Fibroblast of lung (primary cell): ENCODE results near the gene CCT8. TPM values are rescaled to one million over a fixed set of nuclear protein-coding genes. Genes with fewer than 3 reads are reported as not detected.

Source experiments
- DNase-seq, 2 donors: peaks; one replicate each; pipeline versions ENCODE4 v3.0.0 to v3.0.0-alpha.2; 2010; ENCODE audit warnings: low read depth in 2 of 2
- H2AFZ ChIP-seq: 2 replicates; pipeline ENCODE4 v1.5.1; 2012; ENCODE audit warnings: low read length, control low read depth, inconsistent platforms
- H3K27ac ChIP-seq: 2 replicates; pipeline ENCODE4 v1.5.1; 2011; ENCODE audit warnings: low read length, control low read depth; ENCODE audit not compliant: insufficient read depth
- H3K27me3 ChIP-seq: 2 replicates; pipeline ENCODE4 v1.5.1; 2011; ENCODE audit warnings: mild to moderate bottlenecking, low read length; ENCODE audit not compliant: control insufficient read depth, insufficient read depth
- H3K36me3 ChIP-seq: 2 replicates; pipeline ENCODE4 v1.5.1; 2011; ENCODE audit warnings: low read length; ENCODE audit not compliant: control insufficient read depth, insufficient read depth
- H3K4me1 ChIP-seq: 2 replicates; pipeline ENCODE4 v1.5.1; 2011; ENCODE audit warnings: low read length; ENCODE audit not compliant: control insufficient read depth, insufficient read depth; ENCODE audit errors: extremely low read depth
- H3K4me2 ChIP-seq: 2 replicates; pipeline ENCODE4 v1.5.1; 2011; ENCODE audit warnings: low read length, control low read depth; ENCODE audit not compliant: insufficient read depth; ENCODE audit errors: extremely low read depth
- H3K4me3 ChIP-seq, 4 experiments: fragments of 200-600 bp in 1 of 4; sonication (generic) in 1 of 4; replicated peaks in 1 of 4; 2 replicates each; pipeline ENCODE4 v1.5.1; 2011 to 2016; ENCODE audit warnings: low read length in 4 of 4, low read depth in 3 of 4, mild to moderate bottlenecking in 3 of 4, control low read depth in 2 of 4, inconsistent platforms in 1 of 4, mixed read lengths in 1 of 4; ENCODE audit not compliant: insufficient read depth in 1 of 4; ENCODE audit errors: control extremely low read depth in 1 of 4
- H3K79me2 ChIP-seq: 2 replicates; pipeline ENCODE4 v1.5.1; 2012; ENCODE audit warnings: mild to moderate bottlenecking, low read length, inconsistent platforms; ENCODE audit not compliant: control insufficient read depth, insufficient read depth
- H3K9ac ChIP-seq: 2 replicates; pipeline ENCODE4 v1.5.1; 2011; ENCODE audit warnings: mild to moderate bottlenecking, low read length, control low read depth; ENCODE audit not compliant: insufficient read depth
- H3K9me3 ChIP-seq: 2 replicates; pipeline ENCODE4 v1.5.1; 2012; ENCODE audit warnings: low read depth, low read length; ENCODE audit not compliant: control insufficient read depth, insufficient read depth
- H4K20me1 ChIP-seq: 2 replicates; pipeline ENCODE4 v1.5.1; 2011; ENCODE audit warnings: low read length; ENCODE audit not compliant: control insufficient read depth, insufficient read depth; ENCODE audit errors: extremely low read depth
- CTCF ChIP-seq, 2 donors: IDR thresholded peaks in 1 of 2; conservative IDR thresholded peaks in 1 of 2; 1 replicate in 1 of 2; 2 replicates in 1 of 2; pipeline ENCODE4 v1.5.1; 2011 to 2012; ENCODE audit warnings: low read length in 2 of 2, control low read depth in 1 of 2, inconsistent platforms in 1 of 2, low read depth in 1 of 2, mild to moderate bottlenecking in 1 of 2
- EZH2 ChIP-seq: IDR thresholded peaks from 2 replicates; pipeline ENCODE4 v1.5.1; 2012; ENCODE audit warnings: low read length, control low read depth, mild to moderate bottlenecking; ENCODE audit errors: missing control alignments
- polyA plus RNA-seq, 2 donors: library from polyadenylated mRNA; depleted of rRNA in 1 of 2; stranded (reverse) in 1 of 2; unstranded in 1 of 2; fragments of >200 nt; gene quantifications; 2 replicates each; pipeline ENCODE4 v1.2.1, GENCODE V29; 2011 to 2012; ENCODE audit warnings: missing spikeins in 1 of 2
- total RNA-seq: library from RNA; depleted of rRNA; stranded (reverse); fragments of >200 nt; gene quantifications from 2 replicates; pipeline ENCODE4 v1.2.1, GENCODE V29; 2014

The CCT8 gene
- total and polyA plus RNA-seq, 2 donors (not counting 1 experiment from before 2014, with no cell fraction given), result 207 to 209 TPM

- no peak overlapping the region for H3K27ac ChIP-seq
These were observed 8.5 kb downstream of the CCT8 start for GRCh38 chr21:29064850-29065481.

GRCh38 chr21:29056538-29057050 lies 16.9 kb downstream of the CCT8 start:
- Histone ChIP-seq H4K20me1 (no peaks in the 10 kb centered on the region), H3K36me3 (peaks cover 11% of the 10 kb centered on the region), H3K9me3 (no peaks in the 10 kb centered on the region), H3K79me2 (no peaks in the 10 kb centered on the region), H3K4me1 (no peaks in the 10 kb centered on the region), H3K4me3 (no peak overlapping the region), H3K9ac (no peak overlapping the region), H2AFZ (no peak overlapping the region), H3K27me3 (no peaks in the 10 kb centered on the region), H3K4me2 (no peak overlapping the region), H3K27ac (no peak overlapping the region)
- DNase-seq, result peak in 1 of 2 donors; percentile 35
- no peak for TF ChIP-seq CTCF (conservative IDR thresholded peaks at IDR 0.05 in 1 of 2, IDR thresholded peaks at IDR 0.05 in 1 of 2; ENCODE audit: low read depth in 1 of 2, low read length in 2 of 2)

More at GRCh38 chr21:29064850-29065481, 8.5 kb downstream of the CCT8 start:
- Histone ChIP-seq H3K4me1 (no peaks in the 10 kb centered on the region), H3K79me2 (peaks cover 13% of the 10 kb centered on the region), H3K4me3 (no peak overlapping the region), H3K9ac (no peak overlapping the region), H4K20me1 (no peaks in the 10 kb centered on the region), H2AFZ (no peak overlapping the region), H3K9me3 (no peaks in the 10 kb centered on the region), H3K4me2 (no peak overlapping the region), H3K27me3 (no peaks in the 10 kb centered on the region), H3K36me3 (peaks cover 13% of the 10 kb centered on the region)
- no peak for DNase-seq
- TF ChIP-seq EZH2 (no peak), CTCF (conservative IDR thresholded peaks at IDR 0.05 in 1 of 2, IDR thresholded peaks at IDR 0.05 in 1 of 2; ENCODE audit: low read depth in 1 of 2, low read length in 2 of 2) (no peak)

GRCh38 chr21:29056005-29056404 lies 17.4 kb downstream of the CCT8 start:
- H3K4me1 ChIP-seq, result no peaks in the 10 kb centered on the region
- no peak overlapping the region for H3K4me3 ChIP-seq
- H3K27me3 ChIP-seq, result no peaks in the 10 kb centered on the region
- no peaks in the 10 kb centered on the region for H4K20me1 ChIP-seq
- TF ChIP-seq EZH2, result no peak
- no peak for TF ChIP-seq CTCF (conservative IDR thresholded peaks at IDR 0.05 in 1 of 2, IDR thresholded peaks at IDR 0.05 in 1 of 2; ENCODE audit: low read depth in 1 of 2, low read length in 2 of 2)
- H3K9me3 ChIP-seq, result no peaks in the 10 kb centered on the region
- H3K9ac ChIP-seq, result no peak overlapping the region
- H3K4me2 ChIP-seq, result no peak overlapping the region
- no peak overlapping the region for H3K27ac ChIP-seq
- H3K36me3 ChIP-seq, result peaks cover 11% of the 10 kb centered on the region
- peak in 1 of 2 donors; percentile 27 for DNase-seq
- no peak overlapping the region for H2AFZ ChIP-seq
- H3K79me2 ChIP-seq, result no peaks in the 10 kb centered on the region
